Measurements from ENCODE around the gene BSPH1.
"Not testable (repeated sequence)": the region's sequence is repeated elsewhere in the genome, so short reads cannot be mapped to it uniquely, and the experiment has no call there.

The BSPH1 gene

GRCh38 chr19:47992070-47992469 is at the start of gene BSPH1:
Gene BSPH1 (minus strand): TSS chr19:47992170. CDS start chr19:47992081, 89 bp downstream.
- intact Hi-C loops (cut with DNase I): no loop called here

DNA sequence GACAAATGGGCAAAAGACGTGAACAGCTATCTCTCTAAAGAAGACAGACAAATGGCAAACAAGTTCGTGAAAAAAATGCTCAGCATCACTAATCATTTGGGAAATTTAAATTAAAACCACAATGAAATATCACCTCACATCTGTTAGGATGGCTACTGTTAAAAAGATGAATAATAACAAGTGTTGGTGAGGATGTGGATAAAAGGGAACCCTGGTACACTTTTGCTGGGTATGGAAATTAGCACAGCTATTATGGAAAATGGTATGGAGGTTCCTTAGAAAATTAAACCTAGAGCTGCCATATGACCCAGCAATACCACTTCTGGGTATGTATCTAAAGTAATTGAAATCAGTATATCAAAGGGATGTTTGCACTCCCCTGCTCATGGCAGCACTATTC is 44.8 kb upstream of the BSPH1 start:
- intact Hi-C loops (cut with DNase I): no loop called here
- no peak for DNase-seq

More at GRCh38 chr19:47992070-47992469, at the start of gene BSPH1:
- no peak for DNase-seq

DNA sequence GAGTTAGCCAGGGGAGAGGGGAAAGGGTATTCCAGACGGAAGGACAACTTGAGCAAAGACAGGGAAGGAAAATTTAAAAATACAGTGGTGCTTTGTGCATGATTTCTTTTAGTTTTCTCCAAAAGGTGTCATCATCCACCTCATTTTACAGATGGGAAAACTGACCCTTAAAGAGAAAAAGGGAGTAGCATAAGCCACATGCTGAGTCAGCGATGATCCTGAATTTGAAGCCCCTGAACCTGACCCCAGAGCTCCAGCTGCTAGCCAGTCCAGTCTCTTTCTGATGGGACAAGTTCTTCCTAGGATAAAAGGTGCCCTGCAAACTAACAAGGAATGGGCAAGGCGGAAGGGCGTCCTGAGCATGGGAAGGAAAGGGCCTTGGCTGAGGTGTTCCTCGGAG is 41.6 kb upstream of the BSPH1 start:
- no peak for DNase-seq
- intact Hi-C loops (cut with DNase I): no loop called here

GRCh38 chr19:48030073-48030472 is 38.1 kb upstream of the BSPH1 start:
- intact Hi-C loops (cut with DNase I): no loop called here
- DNase-seq: no peak

GRCh38 chr19:48029431-48029830 is 37.5 kb upstream of the BSPH1 start:
- DNase-seq: no peak
- intact Hi-C loops (cut with DNase I): no loop called here

- DNase-seq: no peak
- intact Hi-C loops (cut with DNase I): no loop called here
Observed at GRCh38 chr19:48025480-48025879, 33.5 kb upstream of the BSPH1 start.

DNA sequence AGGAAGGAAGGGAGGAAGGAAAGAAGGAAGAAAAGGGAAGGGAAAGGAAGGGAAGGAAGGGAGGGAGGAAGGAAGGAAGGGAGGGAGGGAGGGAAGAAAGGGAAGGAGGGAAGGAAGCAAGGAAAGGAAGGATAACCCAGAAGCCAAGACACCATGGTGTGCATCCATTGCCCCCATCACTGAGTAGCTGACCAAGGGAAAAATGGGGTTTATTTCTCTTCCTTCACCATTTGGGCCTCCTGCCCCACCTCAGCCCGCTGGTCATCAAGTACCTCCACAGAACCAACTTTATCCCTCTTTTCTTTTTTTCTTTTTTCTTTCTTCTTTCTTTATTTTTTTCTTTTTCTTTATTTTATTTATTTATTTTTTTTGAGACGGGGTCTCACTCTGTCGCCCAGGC is 31.5 kb upstream of the BSPH1 start:
- no peak for DNase-seq
- intact Hi-C loops (cut with DNase I): no loop called here

DNA sequence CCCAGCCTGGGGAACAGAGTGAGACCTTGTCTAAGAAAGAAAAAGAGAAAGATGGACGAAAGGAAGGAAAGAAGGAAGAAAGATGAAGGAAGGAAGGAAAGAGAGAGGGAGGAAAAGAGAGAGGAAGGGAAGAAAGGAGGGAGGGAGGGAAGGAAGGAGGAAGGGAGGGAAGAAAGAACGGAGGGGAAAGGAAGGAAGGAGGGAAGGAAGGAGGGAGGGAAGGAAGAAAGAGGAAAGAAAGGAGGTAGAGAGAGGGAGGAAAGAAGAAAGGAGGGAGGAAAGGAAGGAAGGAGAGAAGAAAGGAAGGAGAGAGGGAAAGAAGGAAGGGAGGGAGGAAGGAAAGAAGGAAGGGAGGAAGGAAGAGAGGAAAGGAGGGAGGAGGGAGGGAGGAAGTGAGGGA is 31.0 kb upstream of the BSPH1 start:
- no peak for DNase-seq
- intact Hi-C loops (cut with DNase I): no loop called here

DNA sequence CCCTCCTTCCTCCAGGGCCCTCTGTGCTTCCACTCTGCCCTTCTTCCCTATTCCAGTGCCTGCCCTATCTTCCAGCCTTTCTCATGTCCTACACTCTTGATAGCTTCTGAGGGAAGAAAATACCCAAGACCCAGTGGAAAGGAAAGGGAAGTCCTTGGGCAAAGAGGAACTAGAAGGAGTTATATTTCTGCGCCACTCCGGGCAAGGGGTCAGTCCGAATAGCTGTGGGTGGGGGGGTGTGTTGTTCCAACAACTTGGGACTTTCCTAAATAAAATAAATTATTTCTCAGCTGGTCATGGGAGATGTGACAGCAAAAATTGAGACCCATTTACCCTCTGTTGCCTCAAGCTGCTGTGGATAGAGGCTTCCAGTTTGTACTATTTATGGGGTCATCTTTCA is 28.7 kb upstream of the BSPH1 start:
- intact Hi-C loops (cut with DNase I): no loop called here
- DNase-seq: no peak

- no peak for DNase-seq
- intact Hi-C loops (cut with DNase I): no loop called here
Observed at GRCh38 chr19:48010932-48011758, 19.2 kb upstream of the BSPH1 start.

GRCh38 chr19:48006762-48007161 is 14.8 kb upstream of the BSPH1 start:
- no peak for DNase-seq
- intact Hi-C loops (cut with DNase I): no loop called here

GRCh38 chr19:48004236-48004635 is 12.3 kb upstream of the BSPH1 start:
- no peak for DNase-seq
- intact Hi-C loops (cut with DNase I): no loop called here

- no peak for DNase-seq
- intact Hi-C loops (cut with DNase I): no loop called here
Observed at GRCh38 chr19:48000846-48001245, 8.9 kb upstream of the BSPH1 start.

GRCh38 chr19:47998800-47999199 is 6.8 kb upstream of the BSPH1 start:
- no peak for DNase-seq
- intact Hi-C loops (cut with DNase I): no loop called here

DNA sequence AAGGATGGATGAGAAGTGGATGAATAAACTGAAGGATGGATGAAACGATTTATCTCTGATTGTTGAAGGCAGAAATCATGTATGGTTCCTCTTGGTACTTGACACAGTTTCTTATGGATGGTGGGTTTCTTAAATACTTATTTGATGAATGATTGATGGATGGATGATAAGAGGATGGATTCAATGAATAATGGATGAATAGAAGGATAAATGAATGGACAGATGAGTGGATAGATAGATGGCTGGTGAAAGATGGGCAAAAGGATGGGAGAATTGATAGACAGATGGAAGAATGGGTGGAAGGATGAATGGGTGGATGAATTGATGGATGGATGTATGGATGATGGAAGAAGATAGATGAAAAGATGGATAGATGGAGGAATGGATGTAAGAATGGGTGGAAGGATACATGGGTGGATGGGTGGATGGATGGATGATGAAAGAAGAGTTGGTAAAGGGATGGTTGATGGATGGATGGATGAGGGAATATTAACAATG is 4.3 kb upstream of the BSPH1 start:
- intact Hi-C loops (cut with DNase I): no loop called here
- no peak for DNase-seq

- DNase-seq: peak in 1 of 42 donors; percentile 6
- intact Hi-C loops (cut with DNase I): no loop called here
Observed at GRCh38 chr19:47994209-47994802, 2.3 kb upstream of the BSPH1 start, which contains the start of gene ELSPBP1. Gene ELSPBP1 (plus strand): TSS chr19:47994632. CDS start chr19:48008668, 14,036 bp downstream.

GRCh38 chr19:47991191-47991808 is 670 bp downstream of the BSPH1 start:
- DNase-seq: no peak
- intact Hi-C loops (cut with DNase I): no loop called here

DNA sequence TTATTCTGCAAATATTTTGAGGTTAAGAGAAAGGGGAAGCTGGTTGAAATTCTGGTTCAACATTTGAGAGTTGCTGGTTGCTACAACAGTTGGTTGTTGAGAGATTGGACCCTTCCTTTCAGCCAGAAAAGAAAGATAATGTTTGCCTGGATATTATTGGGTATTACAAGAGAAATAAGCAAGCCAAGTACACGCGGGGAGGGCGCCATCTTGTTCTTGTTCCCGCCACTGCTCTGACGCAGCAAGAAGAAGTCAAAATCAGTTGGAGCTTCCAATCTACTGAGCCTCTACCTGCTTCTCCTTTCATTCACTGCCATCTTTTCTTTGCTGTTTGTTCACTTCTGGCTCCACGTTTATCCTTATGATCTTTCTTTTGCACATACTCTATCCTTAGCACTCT is 18.4 kb downstream of the BSPH1 start:
- intact Hi-C loops (cut with DNase I): no loop called here

GRCh38 chr19:47955936-47956335 is 36.0 kb downstream of the BSPH1 start:
- intact Hi-C loops (cut with DNase I): not testable (repeated sequence)
- DNase-seq: peak in 10 of 42 donors; percentile 8 to 52 (median 34)

More for the DNA sequence above, 18.4 kb downstream of the BSPH1 start:
- DNase-seq: no peak

GRCh38 chr19:47952132-47952531 is 39.8 kb downstream of the BSPH1 start:
- DNase-seq; intact Hi-C loops (cut with DNase I): not testable (repeated sequence)

All from head of caudate nucleus (tissue), 42 donors.